D341Med (cell line): Measurements from ENCODE around the gene PRR36.
A peak's percentile ranks its signal among the peaks of the same experiment; 100 is the strongest.
"Not testable (repeated sequence)": the region's sequence is repeated elsewhere in the genome, so short reads cannot be mapped to it uniquely, and the experiment has no call there.

Experiments
- DNase-seq: peaks from one replicate; pipeline ENCODE4 v3.0.0; 2012; ENCODE audit warnings: low spot score

Gene PRR36

GRCh38 chr19:7898967-7899366 lies 24.8 kb upstream of the PRR36 start:
- DNase-seq, result no peak

GRCh38 chr19:7897292-7897691 lies 23.1 kb upstream of the PRR36 start:
- no peak for DNase-seq

DNA sequence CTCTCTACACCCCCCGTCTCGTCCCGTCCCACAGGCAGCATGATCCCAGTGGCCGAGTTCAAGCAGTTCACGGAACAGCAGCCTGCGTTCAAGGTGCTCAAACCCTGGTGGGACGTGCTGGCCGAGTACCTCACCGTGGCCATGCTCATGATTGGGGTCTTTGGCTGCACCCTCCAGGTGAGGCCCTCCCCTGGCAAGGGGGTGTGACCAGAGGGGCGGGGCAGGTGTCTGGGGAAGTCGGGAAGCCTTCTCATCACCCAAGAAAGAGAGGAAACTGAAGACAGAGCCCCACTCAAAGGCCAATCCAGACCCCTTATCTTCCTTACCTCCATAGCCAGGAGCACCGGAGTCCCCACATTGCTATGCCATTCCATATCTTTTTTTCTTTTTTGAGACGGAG lies 21.4 kb upstream of the PRR36 start:
- DNase-seq, result no peak

- no peak for DNase-seq
Measured at GRCh38 chr19:7894612-7895309, 20.6 kb upstream of the PRR36 start.

DNA sequence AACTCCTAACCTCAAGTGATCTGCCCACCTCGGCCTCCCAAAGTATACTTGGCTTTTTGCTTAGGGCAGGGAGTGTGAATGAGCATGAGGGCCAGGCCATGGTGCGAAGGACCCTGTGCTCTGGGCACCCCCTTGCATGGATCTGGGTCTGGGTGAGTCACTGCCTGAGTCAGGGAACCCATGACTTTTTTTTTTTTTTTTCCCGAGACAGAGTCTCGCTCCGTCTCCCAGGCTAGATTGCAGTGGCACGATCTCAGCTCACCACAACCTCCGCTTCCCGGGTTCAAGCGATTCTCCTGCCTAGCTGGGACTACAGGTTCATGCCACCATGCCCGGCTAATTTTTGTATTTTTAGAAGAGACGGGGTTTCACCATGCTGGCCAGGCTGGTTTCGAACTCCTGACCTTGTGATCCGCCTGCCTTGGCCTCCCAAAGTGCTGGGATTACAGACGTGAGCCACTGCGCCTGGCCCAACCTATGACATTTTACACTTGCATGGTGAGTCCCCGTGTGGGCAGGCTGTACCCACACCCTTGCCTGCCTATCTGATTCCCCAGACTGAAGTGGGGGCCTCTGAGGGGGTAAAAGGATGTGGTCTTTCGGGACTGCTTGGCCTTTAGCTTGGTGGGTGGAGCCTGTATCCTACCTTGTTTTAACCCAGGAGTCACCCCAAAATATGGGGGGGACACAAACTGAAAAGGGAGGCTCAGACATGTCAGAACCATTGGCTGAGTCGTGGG lies 19.3 kb upstream of the PRR36 start:
- not testable (repeated sequence) for DNase-seq

DNA sequence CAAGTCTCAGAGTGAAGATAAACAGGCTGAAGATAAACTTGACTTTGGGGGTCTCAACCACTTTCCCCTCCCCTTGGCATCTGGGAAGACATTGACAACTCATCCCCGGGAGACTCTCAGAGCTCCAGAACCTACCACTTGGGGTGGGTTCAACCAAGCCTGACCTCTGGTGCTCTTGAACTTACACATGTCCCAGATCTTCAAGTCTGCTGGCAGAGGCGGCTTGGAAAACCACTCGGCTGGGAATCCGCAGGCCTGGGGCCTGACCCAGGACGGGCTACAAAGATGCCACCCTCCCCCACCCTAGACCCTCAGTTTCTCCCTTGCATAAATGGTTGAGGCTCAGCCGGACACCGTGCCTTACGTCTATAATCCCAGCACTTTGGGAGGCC lies 14.6 kb upstream of the PRR36 start:
- no peak for DNase-seq

- DNase-seq, result peak; percentile 66
Measured at GRCh38 chr19:7888145-7888825, 14.1 kb upstream of the PRR36 start, which contains the start of gene LRRC8E. Gene LRRC8E, plus strand, starts transcription at chr19:7888510. Its CDS starts 7,094 bp downstream, at chr19:7895604.

- DNase-seq, result no peak
Measured at GRCh38 chr19:7887408-7888144, 13.4 kb upstream of the PRR36 start.

DNA sequence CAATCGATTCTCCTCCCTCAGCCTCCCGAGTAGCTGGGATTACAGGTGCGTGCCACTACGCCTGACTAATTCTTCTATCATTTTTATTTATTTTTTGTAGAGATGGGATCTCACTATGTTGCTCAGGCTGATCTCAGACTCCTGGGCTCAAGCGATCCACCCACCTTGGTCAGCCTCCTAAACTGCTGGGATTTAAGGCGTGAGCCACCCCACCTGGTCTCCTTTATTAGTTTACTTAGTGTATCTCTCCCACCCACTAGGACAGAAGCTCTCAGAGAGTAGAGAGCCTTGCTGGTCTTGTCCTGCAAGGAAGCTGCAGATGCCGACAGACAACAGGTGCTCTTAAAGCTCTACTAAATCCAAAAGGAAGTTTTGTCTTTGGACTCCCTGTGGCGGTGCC lies 11.6 kb upstream of the PRR36 start:
- DNase-seq, result no peak

- DNase-seq, result no peak
Measured at GRCh38 chr19:7883796-7884570, 9.8 kb upstream of the PRR36 start.

- DNase-seq, result no peak
Measured at GRCh38 chr19:7883105-7883504, 8.9 kb upstream of the PRR36 start.

DNA sequence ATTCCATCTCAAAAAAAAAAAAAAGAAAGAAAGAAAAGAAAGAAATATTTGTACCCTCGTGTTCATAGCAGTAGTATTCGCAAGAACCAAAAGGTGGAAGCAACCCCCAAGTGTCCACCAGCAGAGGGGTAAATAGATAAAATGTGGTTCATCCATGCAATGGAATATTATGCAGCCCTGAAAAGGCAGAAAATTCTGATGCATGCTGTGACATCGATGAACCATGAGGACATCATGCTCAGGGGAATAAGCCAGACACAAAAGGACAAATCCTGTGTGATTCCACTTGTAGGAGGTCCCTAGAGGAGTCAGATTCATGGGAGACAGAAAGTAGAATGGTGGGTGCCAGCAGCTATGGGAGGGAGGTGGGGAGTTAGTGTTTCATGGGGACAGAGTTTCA lies 7.7 kb upstream of the PRR36 start:
- no peak for DNase-seq

DNA sequence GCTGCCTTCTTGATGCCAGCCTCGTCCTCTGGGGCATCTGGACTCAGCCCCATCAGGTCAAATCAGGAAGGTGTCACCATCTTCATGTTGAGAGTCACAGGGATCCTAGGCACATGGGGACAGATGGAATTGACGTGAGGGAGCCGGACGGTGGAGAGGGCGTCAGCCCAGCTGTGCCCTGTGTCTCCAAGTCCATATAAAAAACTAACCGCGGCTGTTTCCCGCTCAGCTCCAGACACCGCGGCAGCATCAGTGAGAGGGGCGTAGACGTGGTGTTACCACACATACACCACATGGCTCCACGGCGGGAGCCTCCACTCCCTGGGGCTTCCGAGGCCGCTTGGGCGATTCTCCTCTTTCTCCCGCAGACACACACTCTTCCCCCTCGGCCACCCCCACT lies 5.6 kb upstream of the PRR36 start:
- DNase-seq, result no peak

- DNase-seq, result no peak
Measured at GRCh38 chr19:7879111-7879807, 5.1 kb upstream of the PRR36 start.

GRCh38 chr19:7877249-7877836 lies 3.2 kb upstream of the PRR36 start:
- no peak for DNase-seq

DNA sequence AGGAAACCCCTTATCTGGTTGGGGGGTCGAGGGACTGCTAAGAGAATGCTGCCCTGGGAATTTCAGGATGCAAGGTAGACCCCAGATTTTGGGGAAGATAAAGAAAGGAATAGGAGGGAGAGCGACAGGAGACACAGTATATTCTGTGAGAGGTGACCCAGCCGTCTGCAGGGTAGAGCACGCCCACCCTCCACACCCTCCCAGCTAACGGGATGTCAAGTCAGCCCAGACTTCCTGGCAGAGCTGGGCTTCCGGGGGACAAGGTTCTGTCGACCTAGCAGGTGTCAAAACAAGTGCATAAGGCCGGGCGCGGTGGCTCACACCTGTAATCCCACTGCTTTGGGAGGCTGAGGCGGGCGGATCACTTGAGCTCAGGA lies 695 bp upstream of the PRR36 start:
- no peak for DNase-seq

GRCh38 chr19:7873304-7874075 lies 700 bp downstream of the PRR36 start:
- no peak for DNase-seq

DNA sequence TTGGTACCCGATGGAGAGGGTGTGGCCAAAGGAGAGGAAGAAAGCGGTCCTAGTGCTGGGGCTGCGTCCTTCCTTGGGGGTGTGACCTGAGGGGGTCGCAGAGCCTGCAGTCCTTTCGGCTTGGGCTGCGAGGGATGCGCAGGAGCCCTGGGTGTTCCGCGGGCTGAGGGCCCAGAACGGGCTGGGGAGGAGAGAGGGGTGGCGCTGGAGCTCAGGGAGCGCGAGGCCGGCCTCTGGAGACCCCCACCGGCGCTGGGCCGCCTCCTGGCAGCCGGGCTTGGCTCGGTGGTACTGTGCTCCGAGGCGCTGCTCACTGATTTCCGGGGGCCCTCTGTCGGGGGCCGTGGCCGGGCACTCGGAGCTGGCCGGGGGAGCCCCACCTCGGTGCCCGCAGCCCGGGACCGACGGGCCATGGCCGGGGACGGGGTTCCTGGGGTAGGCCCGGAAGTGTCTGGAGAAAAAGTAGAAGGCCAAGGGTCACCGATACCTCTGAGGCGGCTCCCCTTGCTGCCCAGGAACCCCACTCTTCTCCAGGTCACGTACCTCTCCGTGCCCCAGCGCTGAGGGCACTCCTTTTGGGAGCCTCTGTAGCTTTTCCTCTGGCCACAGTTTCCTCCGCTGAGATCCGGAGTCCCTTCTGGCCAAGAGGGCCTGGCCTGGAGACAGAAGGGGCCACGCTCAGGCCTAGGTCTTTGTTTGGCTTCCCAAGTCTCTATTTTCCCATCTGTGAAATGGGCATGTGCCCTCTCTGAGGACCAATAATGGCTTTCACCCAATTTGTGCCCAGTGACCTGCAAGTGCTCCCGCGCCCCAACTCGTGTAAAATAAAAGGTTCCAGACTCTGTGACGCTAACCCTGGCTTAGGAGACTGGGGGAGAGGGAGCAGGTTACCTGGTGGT lies 1.6 kb downstream of the PRR36 start:
- no peak for DNase-seq
